Occipital lobe (tissue), 2 donors: ENCODE results near the gene PTGDS. TPM values are rescaled to one million over a fixed set of nuclear protein-coding genes. Genes with fewer than 3 reads are reported as not detected.
A peak's percentile ranks its signal among the peaks of the same experiment; 100 is the strongest.
"Not testable (repeated sequence)": the region's sequence is repeated elsewhere in the genome, so short reads cannot be mapped to it uniquely, and the experiment has no call there.

Source experiments
- DNase-seq: peaks from one replicate; lab custom pipeline; 2025; lab: John Stamatoyannopoulos, UW
- total RNA-seq: library from RNA; depleted of rRNA; stranded (reverse); fragments of >200 nt; gene quantifications from one replicate; pipeline ENCODE4 v1.2.3, GENCODE V29; 2014

The PTGDS gene
- total RNA-seq, 1 donor from 2014 or later, result 52.1 TPM

- DNase-seq, result no peak
Observed at GRCh38 chr9:136988872-136989271, 11.6 kb downstream of the PTGDS start.

- DNase-seq, result no peak
Observed at GRCh38 chr9:136990242-136990911, 13.1 kb downstream of the PTGDS start.

GRCh38 chr9:136991993-136992818, 14.9 kb downstream of the PTGDS start, which contains the start of gene PAXX:
TSS of gene PAXX (plus strand) at chr9:136992422. CDS start at chr9:136992444, 22 bp downstream.
- peak; percentile 91 for DNase-seq

- no peak for DNase-seq
Observed at GRCh38 chr9:136992819-136993369, 15.6 kb downstream of the PTGDS start.

GRCh38 chr9:136994180-136994887, 17.0 kb downstream of the PTGDS start:
- no peak for DNase-seq

GRCh38 chr9:136994888-136995230, 17.6 kb downstream of the PTGDS start:
- DNase-seq, result no peak

GRCh38 chr9:136995362-136995761, 18.1 kb downstream of the PTGDS start:
- no peak for DNase-seq

GRCh38 chr9:136995772-136996311, 18.5 kb downstream of the PTGDS start:
- DNase-seq, result no peak

GRCh38 chr9:136996361-136997292, 19.3 kb downstream of the PTGDS start, which contains the start of gene CLIC3:
TSS of gene CLIC3 (minus strand) at chr9:136996568. CDS start at chr9:136996543, 25 bp downstream.
- no peak for DNase-seq

- no peak for DNase-seq
Observed at GRCh38 chr9:136997371-136997770, 20.1 kb downstream of the PTGDS start.

GRCh38 chr9:136997830-136998234, 20.5 kb downstream of the PTGDS start:
- no peak for DNase-seq

GRCh38 chr9:137000177-137000930, 23.1 kb downstream of the PTGDS start:
- no peak for DNase-seq

- no peak for DNase-seq
Observed at GRCh38 chr9:137001857-137002645, 24.7 kb downstream of the PTGDS start.

- no peak for DNase-seq
Observed at GRCh38 chr9:137002646-137003041, 25.3 kb downstream of the PTGDS start.

GRCh38 chr9:137004285-137004684, 27.0 kb downstream of the PTGDS start:
- DNase-seq, result not testable (repeated sequence)

- no peak for DNase-seq
Observed at GRCh38 chr9:137006116-137007003, 29.1 kb downstream of the PTGDS start.

- DNase-seq, result no peak
Observed at GRCh38 chr9:137007108-137007815, 30.0 kb downstream of the PTGDS start.
